ENCODE results near the gene DPYD. TPM values are rescaled to one million over a fixed set of nuclear protein-coding genes. Genes with fewer than 3 reads are reported as not detected.

The DPYD gene
- total RNA-seq, 1 donor from 2014 or later, result 12.8 TPM

DNA sequence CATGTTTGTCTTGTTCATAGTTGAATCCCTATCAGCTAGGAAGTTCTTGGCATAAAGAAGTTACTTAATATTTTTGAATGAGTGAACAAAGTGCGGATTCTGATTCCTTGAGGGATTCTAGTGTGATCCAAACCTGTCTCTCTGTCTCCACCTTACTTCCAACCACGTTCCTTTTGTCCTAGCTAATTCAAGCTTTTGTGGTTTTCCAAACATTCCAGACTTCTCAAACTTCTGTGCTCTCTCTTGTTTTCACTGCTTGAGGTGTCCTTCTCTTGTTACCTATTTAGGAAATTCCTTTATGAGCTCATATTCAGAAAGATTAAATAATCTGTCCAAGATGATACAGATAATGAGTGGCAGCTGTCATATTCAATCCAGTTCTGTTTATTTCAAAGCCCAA, 846.1 kb downstream of the DPYD start:
- Mint-ChIP-seq H3K9me3 (ENCODE audit: unreplicated experiment) (peaks cover 2% of the 10 kb centered on the region), H3K36me3 (ENCODE audit: unreplicated experiment) (no peaks in the 10 kb centered on the region), H3K4me3 (ENCODE audit: unreplicated experiment) (no peak overlapping the region), H3K27me3 (ENCODE audit: unreplicated experiment) (no peaks in the 10 kb centered on the region), H3K4me1 (ENCODE audit: low read depth, unreplicated experiment) (no peaks in the 10 kb centered on the region), H3K27ac (ENCODE audit: unreplicated experiment) (no peak overlapping the region)
- DNase-seq, result no peak
- TF ChIP-seq, protein P1, sequence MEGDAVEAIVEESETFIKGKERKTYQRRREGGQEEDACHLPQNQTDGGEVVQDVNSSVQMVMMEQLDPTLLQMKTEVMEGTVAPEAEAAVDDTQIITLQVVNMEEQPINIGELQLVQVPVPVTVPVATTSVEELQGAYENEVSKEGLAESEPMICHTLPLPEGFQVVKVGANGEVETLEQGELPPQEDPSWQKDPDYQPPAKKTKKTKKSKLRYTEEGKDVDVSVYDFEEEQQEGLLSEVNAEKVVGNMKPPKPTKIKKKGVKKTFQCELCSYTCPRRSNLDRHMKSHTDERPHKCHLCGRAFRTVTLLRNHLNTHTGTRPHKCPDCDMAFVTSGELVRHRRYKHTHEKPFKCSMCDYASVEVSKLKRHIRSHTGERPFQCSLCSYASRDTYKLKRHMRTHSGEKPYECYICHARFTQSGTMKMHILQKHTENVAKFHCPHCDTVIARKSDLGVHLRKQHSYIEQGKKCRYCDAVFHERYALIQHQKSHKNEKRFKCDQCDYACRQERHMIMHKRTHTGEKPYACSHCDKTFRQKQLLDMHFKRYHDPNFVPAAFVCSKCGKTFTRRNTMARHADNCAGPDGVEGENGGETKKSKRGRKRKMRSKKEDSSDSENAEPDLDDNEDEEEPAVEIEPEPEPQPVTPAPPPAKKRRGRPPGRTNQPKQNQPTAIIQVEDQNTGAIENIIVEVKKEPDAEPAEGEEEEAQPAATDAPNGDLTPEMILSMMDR (IDR thresholded peaks at IDR 0.05; ENCODE audit: partially characterized antibody, unreplicated experiment), result no peak

DNA sequence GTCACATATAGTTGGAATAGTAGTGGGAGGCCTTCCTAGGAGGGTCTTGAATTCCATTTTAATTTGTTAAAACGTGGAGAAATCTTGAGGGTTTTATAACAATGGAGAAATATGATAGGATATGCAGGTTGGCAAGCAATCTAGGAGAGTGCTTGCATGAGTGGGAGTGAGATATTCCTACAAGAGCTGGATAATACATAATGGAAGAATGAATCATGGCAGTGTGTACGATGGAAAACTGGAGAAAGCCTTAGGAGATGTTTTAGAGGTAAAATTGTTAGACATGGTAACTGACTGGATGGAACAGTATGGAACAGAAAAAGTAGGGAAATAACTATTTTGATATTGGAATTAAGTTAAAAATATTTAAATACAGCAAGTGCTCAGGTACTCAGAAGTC, 846.9 kb downstream of the DPYD start:
- DNase-seq, result no peak
- TF ChIP-seq, protein P1 (IDR thresholded peaks at IDR 0.05; ENCODE audit: partially characterized antibody, unreplicated experiment), result no peak

DNA sequence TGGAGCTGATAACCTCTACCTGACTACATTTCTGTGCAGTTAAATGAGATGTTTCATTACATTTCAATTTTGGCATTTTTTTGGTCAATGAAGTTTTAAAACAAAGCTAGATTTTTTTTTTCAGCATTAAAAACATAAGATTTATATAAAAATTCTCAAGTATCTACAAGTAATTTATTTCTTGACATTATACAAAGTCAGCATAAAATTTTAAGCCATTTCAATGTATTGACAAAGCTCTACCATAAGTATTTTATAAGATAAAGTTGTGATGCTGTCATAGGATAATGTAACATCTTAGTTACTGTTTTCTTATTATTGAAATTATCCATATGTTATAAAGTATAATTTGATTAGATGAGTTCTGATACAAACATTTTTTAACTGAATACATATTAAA, 847.7 kb downstream of the DPYD start:
- no peaks in the 10 kb centered on the region for H3K27me3 Mint-ChIP-seq (ENCODE audit: unreplicated experiment)
- TF ChIP-seq, protein P1 (IDR thresholded peaks at IDR 0.05; ENCODE audit: partially characterized antibody, unreplicated experiment), result no peak
- H3K36me3 Mint-ChIP-seq (ENCODE audit: unreplicated experiment), result no peaks in the 10 kb centered on the region
- DNase-seq, result no peak
- H3K4me3 Mint-ChIP-seq (ENCODE audit: unreplicated experiment), result no peak overlapping the region
- H3K27ac Mint-ChIP-seq (ENCODE audit: unreplicated experiment), result no peak overlapping the region
- H3K9me3 Mint-ChIP-seq (ENCODE audit: unreplicated experiment), result no peaks in the 10 kb centered on the region
- H3K4me1 Mint-ChIP-seq (ENCODE audit: low read depth, unreplicated experiment), result no peaks in the 10 kb centered on the region

More for the DNA sequence above, 846.9 kb downstream of the DPYD start:
- H3K27ac Mint-ChIP-seq (ENCODE audit: unreplicated experiment), result no peak overlapping the region
- H3K36me3 Mint-ChIP-seq (ENCODE audit: unreplicated experiment), result no peaks in the 10 kb centered on the region
- no peaks in the 10 kb centered on the region for H3K9me3 Mint-ChIP-seq (ENCODE audit: unreplicated experiment)
- no peaks in the 10 kb centered on the region for H3K4me1 Mint-ChIP-seq (ENCODE audit: low read depth, unreplicated experiment)
- H3K4me3 Mint-ChIP-seq (ENCODE audit: unreplicated experiment), result no peak overlapping the region
- H3K27me3 Mint-ChIP-seq (ENCODE audit: unreplicated experiment), result no peaks in the 10 kb centered on the region

DNA sequence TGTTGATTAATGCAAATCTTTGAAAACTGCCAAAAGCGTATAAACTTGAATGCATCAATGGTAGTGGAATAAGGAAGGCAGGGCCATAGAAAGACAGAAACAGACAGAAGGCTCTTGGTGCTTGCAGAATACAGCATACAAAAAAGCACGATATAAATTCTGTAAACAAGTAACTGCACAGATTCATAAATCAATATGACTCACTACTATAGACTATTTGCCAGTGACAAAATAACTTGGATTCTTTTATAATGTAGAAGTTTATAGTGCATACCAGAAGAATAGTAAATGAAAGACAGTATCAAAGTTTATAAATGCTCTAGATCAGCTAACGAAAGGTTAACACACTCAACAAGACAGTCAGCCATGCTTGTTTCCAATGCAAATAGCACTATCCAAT, 849.7 kb downstream of the DPYD start:
- no peak for DNase-seq
- TF ChIP-seq, protein P1 (IDR thresholded peaks at IDR 0.05; ENCODE audit: partially characterized antibody, unreplicated experiment), result no peak
- Mint-ChIP-seq H3K4me1 (ENCODE audit: low read depth, unreplicated experiment) (no peaks in the 10 kb centered on the region), H3K4me3 (ENCODE audit: unreplicated experiment) (no peak overlapping the region), H3K27me3 (ENCODE audit: unreplicated experiment) (no peaks in the 10 kb centered on the region), H3K36me3 (ENCODE audit: unreplicated experiment) (no peaks in the 10 kb centered on the region), H3K9me3 (ENCODE audit: unreplicated experiment) (no peaks in the 10 kb centered on the region), H3K27ac (ENCODE audit: unreplicated experiment) (no peak overlapping the region)

DNA sequence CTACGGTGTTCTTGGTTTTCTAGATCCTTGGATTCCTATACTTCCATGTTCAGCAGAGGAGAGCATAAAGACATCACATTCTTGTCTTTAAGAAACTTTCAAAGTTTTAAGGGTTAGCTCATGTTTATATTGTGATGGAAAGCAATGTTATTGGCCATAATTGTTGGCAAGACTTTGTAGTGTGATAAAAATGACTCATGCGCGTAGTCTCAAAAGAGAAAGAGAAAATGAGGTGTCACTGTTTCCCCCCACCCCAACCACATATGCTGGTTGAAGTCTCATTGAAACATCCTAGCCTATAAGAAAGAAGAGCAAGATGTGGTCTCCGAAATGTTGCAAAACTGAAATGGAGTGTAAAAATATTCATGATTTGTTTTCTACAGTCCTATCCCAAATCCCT, 850.5 kb downstream of the DPYD start:
- no peaks in the 10 kb centered on the region for H3K36me3 Mint-ChIP-seq (ENCODE audit: unreplicated experiment)
- H3K9me3 Mint-ChIP-seq (ENCODE audit: unreplicated experiment), result no peaks in the 10 kb centered on the region
- no peaks in the 10 kb centered on the region for H3K27me3 Mint-ChIP-seq (ENCODE audit: unreplicated experiment)
- DNase-seq, result no peak
- H3K27ac Mint-ChIP-seq (ENCODE audit: unreplicated experiment), result no peak overlapping the region
- no peak overlapping the region for H3K4me3 Mint-ChIP-seq (ENCODE audit: unreplicated experiment)
- no peaks in the 10 kb centered on the region for H3K4me1 Mint-ChIP-seq (ENCODE audit: low read depth, unreplicated experiment)
- TF ChIP-seq, protein P1 (IDR thresholded peaks at IDR 0.05; ENCODE audit: partially characterized antibody, unreplicated experiment), result no peak

Measured in glutamatergic neuron (in vitro differentiated cells).